Measurements from ENCODE around the gene HHAT.

HHAT gene

GRCh38 chr1:210553711-210554110, 225.0 kb downstream of the HHAT start:
- DNase-seq, result no peak

- no peak for DNase-seq
Observed at GRCh38 chr1:210554382-210554781, 225.7 kb downstream of the HHAT start.

GRCh38 chr1:210556475-210556874, 227.8 kb downstream of the HHAT start:
- DNase-seq, result no peak

GRCh38 chr1:210557426-210558077, 228.8 kb downstream of the HHAT start:
- DNase-seq, result no peak

- no peak for DNase-seq
Observed at GRCh38 chr1:210558302-210558701, 229.6 kb downstream of the HHAT start.

GRCh38 chr1:210565306-210565705, 236.6 kb downstream of the HHAT start:
- no peak for DNase-seq

- no peak for DNase-seq
Observed at GRCh38 chr1:210568631-210569030, 239.9 kb downstream of the HHAT start.

GRCh38 chr1:210570116-210570515, 241.4 kb downstream of the HHAT start:
- DNase-seq, result no peak

GRCh38 chr1:210571356-210572284, 242.9 kb downstream of the HHAT start:
- no peak for DNase-seq

GRCh38 chr1:210573141-210573540, 244.4 kb downstream of the HHAT start:
- no peak for DNase-seq

- no peak for DNase-seq
Observed at GRCh38 chr1:210582205-210582970, 253.7 kb downstream of the HHAT start.

- DNase-seq, result peak; percentile 31
Observed at GRCh38 chr1:210584439-210585113, 255.9 kb downstream of the HHAT start.

GRCh38 chr1:210586771-210587170, 258.1 kb downstream of the HHAT start:
- no peak for DNase-seq

- no peak for DNase-seq
Observed at GRCh38 chr1:210587566-210587965, 258.9 kb downstream of the HHAT start.

- DNase-seq, result no peak
Observed at GRCh38 chr1:210588357-210588756, 259.7 kb downstream of the HHAT start.

GRCh38 chr1:210588946-210589345, 260.2 kb downstream of the HHAT start:
- DNase-seq, result no peak

GRCh38 chr1:210591214-210591613, 262.5 kb downstream of the HHAT start:
- DNase-seq, result no peak

GRCh38 chr1:210594605-210595004, 265.9 kb downstream of the HHAT start:
- DNase-seq, result no peak

- no peak for DNase-seq
Observed at GRCh38 chr1:210596641-210597040, 267.9 kb downstream of the HHAT start.

GRCh38 chr1:210597555-210598134, 268.9 kb downstream of the HHAT start:
- no peak for DNase-seq

- DNase-seq, result no peak
Observed at GRCh38 chr1:210598135-210598652, 269.5 kb downstream of the HHAT start.
